OCI-LY3 (cell line): Measurements from ENCODE around the gene WWOX.

Source experiments
- H2AFZ ChIP-seq: fragments of 200-600, 300-600 bp; shearing (Covaris generic); 2 replicates; pipeline ENCODE4 v1.6.0; 2014; ENCODE audit warnings: antibody characterized with exemption, low read depth, low read length
- H3K27ac ChIP-seq: fragments of 200-600, 300-600 bp; sonication (generic); 2 replicates; pipeline ENCODE4 v1.5.1; 2014; ENCODE audit warnings: mild to moderate bottlenecking, low read length, moderate library complexity, mixed read lengths
- H3K27me3 ChIP-seq: fragments of 200-600, 300-600 bp; sonication (generic); 2 replicates; pipeline ENCODE4 v1.6.1; 2014; ENCODE audit warnings: low read depth, low read length, mixed read lengths
- H3K36me3 ChIP-seq: fragments of 200-600, 300-600 bp; sonication (generic); replicated peaks from 2 replicates; pipeline ENCODE3; 2014; ENCODE audit warnings: low read depth, low read length, mixed read lengths
- H3K4me1 ChIP-seq: fragments of 300-600, 200-600 bp; sonication (generic); 2 replicates; pipeline ENCODE4 v1.6.1; 2014; ENCODE audit warnings: low read length, mixed read lengths
- H3K4me2 ChIP-seq: fragments of 200-600, 300-600 bp; sonication (generic); 2 replicates; pipeline ENCODE4 v1.6.1; 2014; ENCODE audit warnings: low read length, mixed read lengths
- H3K4me3 ChIP-seq: fragments of 300-600, 200-600 bp; sonication (generic); 2 replicates; pipeline ENCODE4 v1.5.1; 2014; ENCODE audit warnings: antibody characterized with exemption, mild to moderate bottlenecking, low read length, moderate library complexity
- H3K79me2 ChIP-seq: fragments of 300-600, 200-600 bp; shearing (Covaris generic); 2 replicates; pipeline ENCODE4 v1.6.1; 2014; ENCODE audit warnings: mild to moderate bottlenecking, low read length, mixed read lengths
- H3K9ac ChIP-seq: fragments of 300-600, 200-600 bp; shearing (Covaris generic); 2 replicates; pipeline ENCODE4 v1.6.0; 2014; ENCODE audit warnings: mild to moderate bottlenecking, low read length, moderate library complexity
- H3K9me3 ChIP-seq: fragments of 200-600, 300-600 bp; shearing (Covaris generic); 2 replicates; pipeline ENCODE4 v1.6.1; 2014; ENCODE audit warnings: low read length, mixed read lengths; ENCODE audit not compliant: insufficient read depth
- H4K20me1 ChIP-seq: fragments of 200-600, 300-600 bp; sonication (generic); 2 replicates; pipeline ENCODE4 v1.6.1; 2016; ENCODE audit warnings: low read length, mixed read lengths; ENCODE audit not compliant: insufficient read depth
- EZH2phosphoT487 ChIP-seq: fragments of 200-600 bp; shearing (Covaris generic); IDR thresholded peaks from 2 replicates; pipeline ENCODE4 v1.6.1; 2018; ENCODE audit warnings: antibody characterized with exemption, mixed run types, low read depth
- TF ChIP-seq, protein P1 (sequence below): fragments of 200-600, 300-600 bp; sonication (generic); IDR thresholded peaks from 2 replicates; pipeline ENCODE4 v1.5.1; 2014; ENCODE audit warnings: antibody characterized with exemption, low read length, low read depth

Gene WWOX

GRCh38 chr16:78416400-78416799 is 316.9 kb downstream of the WWOX start:
- H3K36me3 ChIP-seq, result no peaks in the 10 kb centered on the region
- no peaks in the 10 kb centered on the region for H3K4me1 ChIP-seq
- H2AFZ ChIP-seq, result no peak overlapping the region
- TF ChIP-seq EZH2phosphoT487, result no peak
- TF ChIP-seq, protein P1, sequence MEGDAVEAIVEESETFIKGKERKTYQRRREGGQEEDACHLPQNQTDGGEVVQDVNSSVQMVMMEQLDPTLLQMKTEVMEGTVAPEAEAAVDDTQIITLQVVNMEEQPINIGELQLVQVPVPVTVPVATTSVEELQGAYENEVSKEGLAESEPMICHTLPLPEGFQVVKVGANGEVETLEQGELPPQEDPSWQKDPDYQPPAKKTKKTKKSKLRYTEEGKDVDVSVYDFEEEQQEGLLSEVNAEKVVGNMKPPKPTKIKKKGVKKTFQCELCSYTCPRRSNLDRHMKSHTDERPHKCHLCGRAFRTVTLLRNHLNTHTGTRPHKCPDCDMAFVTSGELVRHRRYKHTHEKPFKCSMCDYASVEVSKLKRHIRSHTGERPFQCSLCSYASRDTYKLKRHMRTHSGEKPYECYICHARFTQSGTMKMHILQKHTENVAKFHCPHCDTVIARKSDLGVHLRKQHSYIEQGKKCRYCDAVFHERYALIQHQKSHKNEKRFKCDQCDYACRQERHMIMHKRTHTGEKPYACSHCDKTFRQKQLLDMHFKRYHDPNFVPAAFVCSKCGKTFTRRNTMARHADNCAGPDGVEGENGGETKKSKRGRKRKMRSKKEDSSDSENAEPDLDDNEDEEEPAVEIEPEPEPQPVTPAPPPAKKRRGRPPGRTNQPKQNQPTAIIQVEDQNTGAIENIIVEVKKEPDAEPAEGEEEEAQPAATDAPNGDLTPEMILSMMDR, result no peak
- no peaks in the 10 kb centered on the region for H3K9me3 ChIP-seq
- no peak overlapping the region for H3K4me3 ChIP-seq
- no peak overlapping the region for H3K9ac ChIP-seq
- no peak overlapping the region for H3K4me2 ChIP-seq
- no peaks in the 10 kb centered on the region for H4K20me1 ChIP-seq
- no peak overlapping the region for H3K27ac ChIP-seq
- H3K27me3 ChIP-seq, result no peaks in the 10 kb centered on the region
- no peaks in the 10 kb centered on the region for H3K79me2 ChIP-seq

GRCh38 chr16:78421181-78421708 is 321.8 kb downstream of the WWOX start:
- no peak for TF ChIP-seq EZH2phosphoT487
- TF ChIP-seq, protein P1, result no peak
- Histone ChIP-seq H4K20me1 (no peaks in the 10 kb centered on the region), H3K4me2 (no peak overlapping the region), H3K79me2 (no peaks in the 10 kb centered on the region), H3K36me3 (no peaks in the 10 kb centered on the region), H3K4me1 (no peaks in the 10 kb centered on the region), H2AFZ (no peak overlapping the region), H3K4me3 (no peak overlapping the region), H3K27me3 (no peaks in the 10 kb centered on the region), H3K27ac (no peak overlapping the region), H3K9me3 (no peaks in the 10 kb centered on the region), H3K9ac (no peak overlapping the region)

DNA sequence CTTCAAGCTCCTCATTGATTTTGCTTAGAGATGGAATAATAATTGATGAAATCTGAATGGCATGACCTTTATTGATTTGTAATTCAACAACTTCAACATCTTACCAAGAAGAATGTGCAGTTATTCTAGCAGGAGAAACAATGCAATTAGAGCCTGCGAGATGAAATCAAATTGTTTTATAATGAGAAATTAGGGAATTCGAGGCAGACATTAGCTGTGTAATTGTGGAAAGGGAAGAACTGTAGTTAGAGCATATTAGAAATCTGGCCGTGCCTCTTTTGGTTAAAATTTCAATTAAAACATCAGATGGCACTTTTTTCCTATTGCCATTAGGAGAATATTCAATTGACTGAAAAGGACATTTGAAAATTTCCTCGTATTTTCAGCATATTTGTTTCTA is 325.8 kb downstream of the WWOX start:
- H3K9me3 ChIP-seq, result no peaks in the 10 kb centered on the region
- H3K36me3 ChIP-seq, result no peaks in the 10 kb centered on the region
- no peaks in the 10 kb centered on the region for H3K79me2 ChIP-seq
- no peak overlapping the region for H3K9ac ChIP-seq
- H3K27ac ChIP-seq, result no peak overlapping the region
- no peak overlapping the region for H3K4me3 ChIP-seq
- no peaks in the 10 kb centered on the region for H3K4me1 ChIP-seq
- no peaks in the 10 kb centered on the region for H3K27me3 ChIP-seq
- H3K4me2 ChIP-seq, result no peak overlapping the region
- no peak overlapping the region for H2AFZ ChIP-seq
- H4K20me1 ChIP-seq, result no peaks in the 10 kb centered on the region
- TF ChIP-seq EZH2phosphoT487, result no peak
- TF ChIP-seq, protein P1, result no peak

DNA sequence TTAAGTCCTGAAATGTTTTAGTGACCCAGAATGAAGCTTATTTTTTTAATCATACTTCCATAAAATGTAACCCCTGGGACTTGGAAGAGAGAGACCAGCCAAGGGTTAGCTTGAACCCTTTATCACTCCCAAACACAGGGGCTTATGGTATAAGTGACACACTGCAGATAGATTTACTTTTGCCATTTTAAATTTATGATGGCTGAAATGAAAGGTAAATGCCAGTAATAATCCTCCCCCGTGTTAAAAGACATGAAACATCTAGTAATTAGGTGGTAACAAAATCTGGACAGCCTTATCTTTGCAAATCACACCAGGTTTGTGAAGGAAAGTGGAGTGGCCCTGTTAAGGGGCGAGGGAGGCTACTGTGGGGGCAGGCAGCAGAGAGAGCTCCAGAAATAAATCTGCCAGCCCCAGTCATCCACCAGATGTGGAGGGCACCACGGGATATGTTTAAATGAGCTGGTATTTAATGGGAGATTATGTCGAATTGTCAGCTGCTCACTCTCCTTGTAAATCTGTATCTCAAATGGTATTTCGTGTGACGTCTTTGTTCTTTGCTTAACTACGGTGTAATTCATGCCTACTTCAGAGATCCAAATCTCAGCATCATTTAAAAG is 326.5 kb downstream of the WWOX start:
- Histone ChIP-seq H3K27me3 (no peaks in the 10 kb centered on the region), H2AFZ (no peak overlapping the region), H3K4me2 (no peak overlapping the region), H3K27ac (no peak overlapping the region), H3K4me1 (no peaks in the 10 kb centered on the region), H3K36me3 (no peaks in the 10 kb centered on the region), H3K79me2 (no peaks in the 10 kb centered on the region), H3K9me3 (no peaks in the 10 kb centered on the region), H3K4me3 (no peak overlapping the region), H3K9ac (no peak overlapping the region), H4K20me1 (no peaks in the 10 kb centered on the region)
- TF ChIP-seq, protein P1, result no peak
- TF ChIP-seq EZH2phosphoT487, result no peak
